Activated CD4-positive, alpha-beta T cell treated with anti-CD3 and anti-CD28 coated beads, Interleukin-2, amount 50 U/mL, for 24 hours (primary cell): Measurements from ENCODE around the gene KRT73.

Experiments used
- DNase-seq, 2 donors: peaks; one replicate each; pipeline ENCODE4 v3.0.0-alpha.2; 2020; ENCODE audit warnings: low read depth in 1 of 2, low spot score in 1 of 2

The KRT73 gene

GRCh38 chr12:52573743-52574142 lies 44.6 kb downstream of the KRT73 start, which contains the start of gene KRT74:
KRT74 (minus strand) TSS chr12:52573843; CDS start chr12:52573777, 66 bp downstream.
- DNase-seq = no peak

DNA sequence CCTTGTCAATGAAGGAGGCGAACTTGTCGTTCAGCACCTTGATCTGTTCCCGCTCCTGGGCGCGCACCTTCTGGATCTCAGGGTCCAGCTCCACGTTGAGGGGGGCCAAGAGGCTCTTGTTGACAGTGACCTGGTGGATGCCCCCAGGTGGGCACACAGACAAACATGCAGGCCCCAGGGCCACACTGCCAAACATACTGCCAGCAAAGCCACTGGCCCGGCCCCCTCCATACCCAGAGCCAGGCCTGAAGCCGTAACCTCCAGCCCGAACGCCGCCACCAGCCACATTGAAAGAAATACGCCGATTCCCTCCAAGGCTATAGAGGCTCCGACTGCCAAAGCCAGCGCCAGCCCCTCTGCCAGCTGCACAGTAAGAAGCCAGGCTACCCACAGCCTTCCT lies 45.1 kb downstream of the KRT73 start:
- DNase-seq = no peak

GRCh38 chr12:52570511-52570910 lies 47.8 kb downstream of the KRT73 start:
- DNase-seq = no peak

DNA sequence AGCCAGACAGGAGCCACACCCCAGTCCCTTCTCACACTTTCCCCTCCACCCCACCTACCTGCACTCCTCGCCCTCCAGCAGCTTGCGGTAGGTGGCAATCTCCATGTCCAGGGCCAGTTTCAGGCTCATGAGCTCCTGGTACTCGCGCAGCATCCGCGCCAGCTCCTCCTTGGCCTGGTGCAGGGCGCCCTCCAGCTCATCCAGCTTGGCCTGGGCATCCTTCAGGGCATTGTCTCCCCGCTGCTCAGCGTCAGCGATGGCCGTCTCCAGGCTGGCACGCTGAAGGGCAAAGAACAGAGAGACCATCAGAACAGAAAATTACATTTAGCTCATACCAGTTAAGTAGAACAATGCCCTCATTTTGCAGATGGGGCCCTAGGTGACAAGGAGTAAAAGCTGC lies 50.2 kb downstream of the KRT73 start:
- no peak for DNase-seq

- no peak for DNase-seq
Observed at GRCh38 chr12:52566847-52567291, 51.5 kb downstream of the KRT73 start.

- DNase-seq = no peak
Observed at GRCh38 chr12:52564582-52564981, 53.8 kb downstream of the KRT73 start.

DNA sequence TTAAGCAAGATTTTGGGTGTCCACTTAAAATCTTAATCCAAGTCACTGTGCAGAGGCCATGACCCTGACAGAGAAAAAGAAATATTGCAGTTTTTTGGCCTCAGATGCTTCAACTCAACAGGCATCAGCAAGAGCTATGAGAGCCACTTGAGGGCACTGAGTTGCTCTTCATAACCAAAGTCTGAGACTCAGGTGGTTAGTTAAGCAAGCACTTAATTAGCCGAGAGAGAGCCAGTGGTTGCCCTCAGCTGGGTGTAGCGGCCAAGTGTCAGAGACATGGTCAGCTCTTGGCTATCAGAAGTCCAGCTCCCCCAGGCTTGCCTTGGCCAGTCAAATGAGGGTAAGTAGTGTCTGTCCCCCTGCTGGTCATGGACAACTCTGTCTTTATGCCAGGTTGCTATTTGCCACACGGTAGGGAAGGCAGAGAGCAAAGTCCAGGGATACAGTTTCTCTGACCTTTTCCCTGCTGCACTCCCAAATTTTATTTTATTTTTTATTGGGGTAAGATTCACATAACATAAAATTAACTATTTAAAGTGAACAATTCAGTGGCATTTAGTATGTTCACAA lies 56.4 kb downstream of the KRT73 start:
- no peak for DNase-seq

- no peak for DNase-seq
Observed at GRCh38 chr12:52559979-52560378, 58.4 kb downstream of the KRT73 start.

DNA sequence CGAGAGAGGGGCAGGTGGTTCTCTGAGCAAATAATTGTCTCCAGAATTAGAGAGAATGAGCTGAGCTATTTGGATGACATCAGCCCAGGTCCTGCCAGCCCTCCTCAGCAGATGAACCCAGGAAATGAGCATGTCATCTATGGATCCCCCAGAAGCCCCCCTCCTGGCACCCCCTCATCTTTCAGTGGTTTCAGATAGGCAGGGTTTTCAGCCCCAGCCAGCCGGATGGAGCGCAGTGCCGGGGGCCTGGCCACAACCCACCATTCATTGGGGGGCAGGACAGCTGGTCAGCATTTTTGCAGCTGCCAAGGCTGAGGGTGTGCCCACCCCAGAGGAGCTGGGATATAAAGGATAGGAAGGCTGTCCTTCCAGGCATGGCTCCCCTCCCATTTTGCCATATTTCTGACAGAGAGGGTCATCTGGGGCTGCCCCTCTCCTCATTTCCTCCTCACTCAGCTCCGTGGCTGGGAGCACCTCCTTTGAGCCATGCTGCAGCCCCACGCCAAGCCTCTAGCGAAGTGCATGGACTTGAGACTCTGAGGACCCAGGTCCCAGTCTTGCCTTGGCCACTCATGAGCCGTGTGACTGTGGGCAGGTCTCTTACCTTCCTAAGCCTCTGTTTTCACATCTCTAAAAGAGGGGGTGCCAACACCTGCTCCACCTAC lies 59.4 kb downstream of the KRT73 start:
- DNase-seq = no peak
